Right forelimb (tissue), 1 donor: ENCODE measurements around the gene CST7.

Source experiments
- DNase-seq: peaks from one replicate; pipeline ENCODE4 v3.0.0-alpha.2; 2018

CST7 gene

GRCh38 chr20:25005661-25006060, 56.6 kb downstream of the CST7 start:
- peak; percentile 26 for DNase-seq

GRCh38 chr20:25006431-25007167, 57.5 kb downstream of the CST7 start:
- DNase-seq = peak; percentile 31

- DNase-seq = peak; percentile 37
Observed at GRCh38 chr20:25007491-25008305, 58.6 kb downstream of the CST7 start.

GRCh38 chr20:25008388-25009217, 59.5 kb downstream of the CST7 start:
- peak; percentile 20 for DNase-seq
